ENCODE data around the gene TSC2.
"Not testable (repeated sequence)": the region's sequence is repeated elsewhere in the genome, so short reads cannot be mapped to it uniquely, and the experiment has no call there.

DNA sequence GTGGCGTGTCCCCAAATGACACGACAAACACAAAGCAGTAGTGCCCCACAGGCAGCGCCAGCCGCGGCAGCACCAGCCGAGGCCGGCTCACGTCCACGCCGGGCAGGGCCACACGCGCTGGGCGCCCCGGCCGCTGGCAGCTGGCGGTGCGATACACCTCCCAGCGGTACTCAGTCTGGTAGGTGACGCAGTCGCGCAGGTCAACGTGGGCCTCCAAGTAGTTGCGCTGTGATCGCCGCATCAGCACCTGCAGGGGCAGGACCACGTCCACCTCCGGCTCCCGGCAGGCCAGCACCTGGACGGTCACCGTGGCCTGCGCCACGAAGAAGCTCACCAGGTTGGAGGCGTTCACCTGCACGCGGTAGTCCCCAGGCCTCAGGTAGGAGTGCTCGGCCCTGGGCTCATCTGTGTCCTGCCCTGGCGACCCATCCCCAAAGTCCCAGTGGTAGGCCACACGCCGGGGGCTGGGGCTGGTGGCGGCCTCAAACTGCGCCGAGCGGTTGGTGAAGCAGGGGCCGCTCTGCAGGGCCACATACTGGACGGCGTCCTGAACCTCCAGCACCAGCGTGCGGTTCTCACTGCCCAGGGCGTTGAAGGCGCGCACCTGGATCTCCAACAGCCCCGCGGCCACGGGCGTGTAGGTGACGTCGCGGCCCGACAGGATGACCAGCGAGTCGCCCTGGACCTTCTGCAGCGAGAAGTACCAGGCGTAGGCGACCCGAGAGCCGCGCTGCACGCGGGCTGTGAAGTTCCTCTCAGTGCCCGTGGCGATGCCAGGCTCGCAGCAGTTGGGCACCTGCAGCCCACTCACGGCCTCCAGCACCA, 60.9 kb downstream of the TSC2 start:
- TF ChIP-seq CTCF (IDR thresholded peaks at IDR 0.05); ZFX (IDR thresholded peaks at IDR 0.05; ENCODE audit: borderline replicate concordance): not testable (repeated sequence)

All from 22Rv1 (cell line).